NCI-H82 treated with DMSO at 0.1 percent for 48 hours (cell line): ENCODE results near the gene DTNA.
"Not testable (repeated sequence)": the region's sequence is repeated elsewhere in the genome, so short reads cannot be mapped to it uniquely, and the experiment has no call there.

Experiments used
- DNase-seq: peaks from one replicate; lab custom pipeline; 2025; ENCODE audit not compliant: unreplicated experiment; lab: John Stamatoyannopoulos, UW

DTNA gene

GRCh38 chr18:34723143-34723542 is 13.0 kb downstream of the DTNA start:
- DNase-seq = no peak

GRCh38 chr18:34725737-34726136 is 15.6 kb downstream of the DTNA start:
- not testable (repeated sequence) for DNase-seq

GRCh38 chr18:34726286-34727004 is 16.3 kb downstream of the DTNA start:
- no peak for DNase-seq

GRCh38 chr18:34729264-34729663 is 19.2 kb downstream of the DTNA start:
- peak; percentile 8 for DNase-seq

GRCh38 chr18:34729740-34730355 is 19.8 kb downstream of the DTNA start:
- DNase-seq = no peak

GRCh38 chr18:34730774-34731173 is 20.7 kb downstream of the DTNA start:
- DNase-seq = no peak

GRCh38 chr18:34734056-34734455 is 24.0 kb downstream of the DTNA start:
- DNase-seq = no peak

GRCh38 chr18:34734526-34734925 is 24.4 kb downstream of the DTNA start:
- not testable (repeated sequence) for DNase-seq

GRCh38 chr18:34738175-34738894 is 28.2 kb downstream of the DTNA start:
- no peak for DNase-seq

- DNase-seq = no peak
These were observed 30.0 kb downstream of the DTNA start for GRCh38 chr18:34740101-34740500.

- DNase-seq = no peak
These were observed 30.6 kb downstream of the DTNA start for GRCh38 chr18:34740724-34741123.

- DNase-seq = no peak
These were observed 31.3 kb downstream of the DTNA start for GRCh38 chr18:34741401-34741800.

GRCh38 chr18:34742891-34743341 is 32.8 kb downstream of the DTNA start:
- no peak for DNase-seq

- DNase-seq = no peak
These were observed 34.5 kb downstream of the DTNA start for GRCh38 chr18:34744569-34744968.

GRCh38 chr18:34746614-34747013 is 36.5 kb downstream of the DTNA start:
- no peak for DNase-seq

- no peak for DNase-seq
These were observed 39.6 kb downstream of the DTNA start for GRCh38 chr18:34749721-34750120.

- no peak for DNase-seq
These were observed 42.0 kb downstream of the DTNA start for GRCh38 chr18:34752056-34752455.

GRCh38 chr18:34754300-34754699 is 44.2 kb downstream of the DTNA start:
- no peak for DNase-seq

- DNase-seq = no peak
These were observed 47.6 kb downstream of the DTNA start for GRCh38 chr18:34757666-34758065.

- no peak for DNase-seq
These were observed 48.4 kb downstream of the DTNA start for GRCh38 chr18:34758378-34758948.

- no peak for DNase-seq
These were observed 50.3 kb downstream of the DTNA start for GRCh38 chr18:34760444-34760843.

- DNase-seq = no peak
These were observed 54.4 kb downstream of the DTNA start for GRCh38 chr18:34764451-34764850.
